Fibroblast of the aortic adventitia (primary cell): Measurements from ENCODE around the gene CCNY. TPM values are rescaled to one million over a fixed set of nuclear protein-coding genes. Genes with fewer than 3 reads are reported as not detected.

Source experiments
- DNase-seq: peaks from one replicate; pipeline ENCODE4 v3.0.0-alpha.2; 2010; ENCODE audit warnings: low read depth
- H3K4me3 ChIP-seq: 2 replicates; pipeline ENCODE4 v1.5.1; 2011; ENCODE audit warnings: low read depth, mild to moderate bottlenecking, control low read depth, low read length, moderate library complexity
- total RNA-seq: library from RNA; depleted of rRNA; stranded (reverse); fragments of >200 nt; gene quantifications from 2 replicates; pipeline ENCODE4 v1.2.3, GENCODE V29; 2012; ENCODE audit warnings: low replicate concordance
- TF ChIP-seq, protein P1 (sequence below): IDR thresholded peaks from 2 replicates; pipeline ENCODE4 v1.5.1; 2011; ENCODE audit warnings: mild to moderate bottlenecking, low read length, control low read depth, inconsistent platforms; ENCODE audit not compliant: insufficient read depth

Gene CCNY
- total RNA-seq, 1 donor: 55.4 TPM

GRCh38 chr10:35570397-35570796, 234.1 kb downstream of the CCNY start:
- TF ChIP-seq, protein P1, sequence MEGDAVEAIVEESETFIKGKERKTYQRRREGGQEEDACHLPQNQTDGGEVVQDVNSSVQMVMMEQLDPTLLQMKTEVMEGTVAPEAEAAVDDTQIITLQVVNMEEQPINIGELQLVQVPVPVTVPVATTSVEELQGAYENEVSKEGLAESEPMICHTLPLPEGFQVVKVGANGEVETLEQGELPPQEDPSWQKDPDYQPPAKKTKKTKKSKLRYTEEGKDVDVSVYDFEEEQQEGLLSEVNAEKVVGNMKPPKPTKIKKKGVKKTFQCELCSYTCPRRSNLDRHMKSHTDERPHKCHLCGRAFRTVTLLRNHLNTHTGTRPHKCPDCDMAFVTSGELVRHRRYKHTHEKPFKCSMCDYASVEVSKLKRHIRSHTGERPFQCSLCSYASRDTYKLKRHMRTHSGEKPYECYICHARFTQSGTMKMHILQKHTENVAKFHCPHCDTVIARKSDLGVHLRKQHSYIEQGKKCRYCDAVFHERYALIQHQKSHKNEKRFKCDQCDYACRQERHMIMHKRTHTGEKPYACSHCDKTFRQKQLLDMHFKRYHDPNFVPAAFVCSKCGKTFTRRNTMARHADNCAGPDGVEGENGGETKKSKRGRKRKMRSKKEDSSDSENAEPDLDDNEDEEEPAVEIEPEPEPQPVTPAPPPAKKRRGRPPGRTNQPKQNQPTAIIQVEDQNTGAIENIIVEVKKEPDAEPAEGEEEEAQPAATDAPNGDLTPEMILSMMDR: no peak
- DNase-seq: no peak
- no peak overlapping the region for H3K4me3 ChIP-seq

DNA sequence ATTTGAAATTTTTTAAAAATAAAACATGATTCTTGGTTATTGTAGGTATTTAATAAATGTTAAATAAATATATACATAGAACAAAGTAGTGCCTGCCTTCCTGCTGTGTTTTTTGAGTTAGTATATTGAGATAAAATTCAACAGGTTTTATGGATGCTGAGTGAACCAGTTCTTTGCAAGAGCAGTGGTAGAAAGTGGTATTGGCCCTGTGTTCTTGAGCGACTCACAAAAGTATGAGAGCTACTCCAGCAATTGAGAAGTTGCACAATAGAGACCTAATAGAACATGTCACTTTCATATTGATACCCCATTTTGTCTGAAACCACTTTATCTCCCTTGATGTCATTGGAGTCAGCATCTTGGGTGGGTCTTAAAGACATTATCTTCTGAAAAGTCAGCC, 236.3 kb downstream of the CCNY start:
- H3K4me3 ChIP-seq: no peak overlapping the region
- TF ChIP-seq, protein P1: no peak
- no peak for DNase-seq

DNA sequence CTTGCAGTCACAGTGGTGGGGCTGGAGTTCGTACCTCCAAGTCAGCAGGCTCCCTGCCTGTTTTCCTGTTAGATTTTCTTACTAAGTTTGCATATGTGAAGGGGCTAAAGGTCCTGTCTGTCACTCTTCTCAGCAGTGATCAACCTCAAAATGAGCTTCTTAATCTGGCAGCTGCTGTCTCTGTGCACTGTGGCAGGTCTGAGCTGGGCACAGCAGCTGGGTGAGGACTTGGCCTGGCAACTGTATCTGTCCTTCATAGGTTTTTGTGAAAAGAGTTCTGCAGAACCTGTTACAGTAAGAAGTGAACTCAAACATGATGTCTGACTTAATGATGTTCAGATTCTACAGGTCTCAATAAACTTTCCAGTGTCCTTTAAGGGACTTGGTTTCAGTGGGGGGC, 237.5 kb downstream of the CCNY start:
- TF ChIP-seq, protein P1: no peak
- DNase-seq: no peak

DNA sequence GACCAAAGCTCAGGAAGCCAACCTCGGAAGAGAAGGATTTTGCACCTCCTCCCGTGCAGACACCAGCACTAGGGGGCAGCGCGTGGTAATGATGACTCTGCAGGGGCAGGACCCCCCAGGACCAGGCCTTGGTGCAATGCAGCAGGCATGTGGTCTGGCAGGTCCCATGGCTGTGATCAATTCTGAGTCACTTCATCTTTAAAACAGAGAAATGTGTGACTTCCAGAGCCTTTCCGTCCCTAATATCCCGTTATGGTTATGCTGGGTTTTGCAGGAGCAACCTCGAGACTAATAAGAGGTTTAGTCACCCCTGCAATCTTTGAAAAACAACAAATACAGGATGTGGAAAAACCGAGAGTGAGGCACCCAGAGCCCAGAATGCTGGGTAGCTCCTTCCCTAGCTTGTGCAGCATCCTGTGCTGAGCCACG, 238.6 kb downstream of the CCNY start:
- TF ChIP-seq, protein P1: peak; percentile 32
- peak; percentile 88 for DNase-seq
- no peak overlapping the region for H3K4me3 ChIP-seq

More for the DNA sequence above, 237.5 kb downstream of the CCNY start:
- H3K4me3 ChIP-seq: no peak overlapping the region

DNA sequence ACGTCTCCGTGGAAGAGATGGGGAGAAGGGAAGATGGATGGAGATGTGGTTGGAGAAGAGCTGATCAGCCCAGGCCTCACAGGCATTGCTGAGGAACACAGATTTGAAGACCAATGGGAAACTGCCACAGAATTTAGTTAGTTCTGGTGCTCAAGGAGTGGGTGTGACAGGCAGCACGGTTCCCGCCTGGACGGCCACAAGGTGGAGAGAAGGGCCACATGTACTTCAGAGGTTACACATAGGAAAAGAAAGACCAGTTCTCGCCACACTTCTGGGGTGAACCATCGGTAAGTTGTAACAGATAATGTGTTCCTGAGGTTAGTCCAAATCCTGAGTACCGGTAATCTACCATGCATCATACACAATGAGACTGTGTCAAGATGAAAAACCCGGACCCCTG, 239.3 kb downstream of the CCNY start:
- TF ChIP-seq, protein P1: no peak
- DNase-seq: no peak
- H3K4me3 ChIP-seq: no peak overlapping the region

GRCh38 chr10:35576730-35577129, 240.4 kb downstream of the CCNY start:
- TF ChIP-seq, protein P1: no peak
- DNase-seq: no peak
- no peak overlapping the region for H3K4me3 ChIP-seq

GRCh38 chr10:35577926-35578617, 241.8 kb downstream of the CCNY start:
- no peak overlapping the region for H3K4me3 ChIP-seq
- DNase-seq: peak; percentile 59
- TF ChIP-seq, protein P1: no peak
